GM19463 (cell line): ENCODE results near the gene TMEM9B.
A peak's percentile ranks its signal among the peaks of the same experiment; 100 is the strongest.
"Not testable (repeated sequence)": the region's sequence is repeated elsewhere in the genome, so short reads cannot be mapped to it uniquely, and the experiment has no call there.

ENCODE experiments used
- ATAC-seq: cut with Tn5 transposase; IDR thresholded peaks from one replicate; pipeline ENCODE4 v1.9.1; 2021; ENCODE audit warnings: mild to moderate bottlenecking, moderate library complexity; ENCODE audit not compliant: unreplicated experiment

The TMEM9B gene

DNA sequence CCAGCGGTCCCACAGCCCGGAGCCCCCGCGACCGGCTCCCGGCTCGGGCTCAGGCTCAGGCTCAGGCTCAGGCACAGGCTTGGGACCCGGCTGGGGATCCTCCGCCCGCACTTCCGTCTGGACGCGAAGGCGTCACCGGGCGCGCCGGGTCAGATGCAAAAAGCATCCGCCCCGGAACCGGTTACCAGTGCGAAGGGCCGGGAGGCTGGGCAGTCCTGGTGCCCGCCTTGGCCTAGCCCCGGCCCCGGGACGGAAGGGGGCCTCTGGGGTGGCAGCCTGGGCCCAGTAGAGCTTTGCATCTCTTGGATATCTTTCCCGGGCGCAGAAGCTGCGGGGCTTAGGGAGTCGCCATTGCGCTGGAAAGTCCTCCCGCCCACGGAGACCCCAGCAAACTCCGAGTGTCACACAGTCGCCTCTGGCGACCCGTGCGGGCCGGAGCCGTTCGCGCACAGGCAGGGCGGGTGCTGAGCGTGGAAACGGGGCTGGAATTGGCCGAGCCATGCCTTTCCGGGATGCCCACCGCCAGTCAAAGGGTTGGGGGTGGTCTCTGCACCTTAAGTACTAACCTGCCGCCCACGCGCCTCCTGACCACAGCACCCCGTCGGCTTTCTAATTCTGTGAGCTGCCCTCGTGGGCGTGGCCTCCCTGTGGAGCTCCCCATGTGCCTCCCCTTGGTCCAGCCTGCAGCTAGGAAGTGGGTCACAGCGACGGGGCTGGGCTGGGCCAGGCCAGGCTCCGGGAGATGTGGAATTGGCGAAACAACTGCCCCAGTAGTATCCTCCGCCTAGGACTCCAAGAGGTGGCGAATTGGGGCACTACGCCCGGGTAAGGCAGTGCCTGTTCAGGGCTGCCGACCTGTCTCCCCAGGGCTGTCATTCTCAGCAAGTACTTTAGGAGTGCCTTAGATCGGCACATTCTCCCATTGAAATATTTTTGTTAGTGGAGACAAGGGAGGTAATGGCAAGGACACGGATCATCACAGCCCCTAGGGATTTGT lies at the start of gene TMEM9B:
TSS of gene TMEM9B (minus strand) at position 119 of the 997 bp plus-strand sequence. CDS start 129 bp downstream, outside the sequence.
- peak; percentile 78 for ATAC-seq

- ATAC-seq = no peak
Observed at GRCh38 chr11:9013373-9013772, 49.1 kb upstream of the TMEM9B start.

GRCh38 chr11:9009538-9009937 lies 45.3 kb upstream of the TMEM9B start:
- not testable (repeated sequence) for ATAC-seq

GRCh38 chr11:9008661-9009060 lies 44.4 kb upstream of the TMEM9B start:
- no peak for ATAC-seq

GRCh38 chr11:9008011-9008550 lies 43.8 kb upstream of the TMEM9B start:
- ATAC-seq = no peak

GRCh38 chr11:9005087-9005486 lies 40.8 kb upstream of the TMEM9B start:
- no peak for ATAC-seq

DNA sequence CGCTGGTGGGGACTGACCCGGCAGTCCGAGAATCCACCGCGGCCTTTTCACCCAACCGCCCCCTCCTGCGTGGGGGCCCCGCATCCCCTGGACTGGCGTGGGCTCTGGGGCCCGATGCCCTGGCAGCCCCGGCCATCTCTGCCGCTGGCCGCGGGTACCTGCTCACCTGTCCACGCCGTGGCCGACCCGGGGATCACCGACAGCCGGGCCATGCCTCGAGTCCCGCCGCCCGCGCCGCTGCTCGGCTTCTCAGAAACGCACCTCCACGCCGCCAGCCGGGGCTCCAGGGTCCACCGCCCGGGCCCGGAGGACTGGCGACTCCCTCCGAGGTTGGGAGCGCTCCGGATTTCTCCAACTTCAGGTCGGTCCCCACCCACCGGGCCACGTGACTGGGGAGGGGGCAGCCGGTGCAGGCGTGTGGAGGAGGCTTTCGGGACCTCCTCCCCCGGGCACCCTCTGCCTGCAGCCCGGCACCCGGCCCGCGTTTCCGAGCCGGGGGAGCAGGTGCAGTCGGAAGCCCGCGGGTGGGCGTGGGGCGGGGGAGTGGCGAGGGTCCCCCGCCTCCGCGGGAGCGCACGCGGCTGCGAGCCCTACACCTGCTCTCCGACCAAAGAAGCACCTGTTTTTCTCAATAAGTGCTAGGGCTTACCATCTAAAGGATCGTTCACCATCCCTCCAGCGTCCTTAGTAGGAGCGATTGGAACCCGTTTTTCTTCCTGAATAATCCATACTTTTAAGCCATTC lies 40.1 kb upstream of the TMEM9B start:
- ATAC-seq = peak; percentile 17

- ATAC-seq = peak; percentile 71
Observed at GRCh38 chr11:9003573-9004182, 39.4 kb upstream of the TMEM9B start, which contains the start of gene NRIP3. Gene NRIP3 (minus strand): TSS chr11:9004001. CDS start chr11:9003935, 66 bp downstream.

DNA sequence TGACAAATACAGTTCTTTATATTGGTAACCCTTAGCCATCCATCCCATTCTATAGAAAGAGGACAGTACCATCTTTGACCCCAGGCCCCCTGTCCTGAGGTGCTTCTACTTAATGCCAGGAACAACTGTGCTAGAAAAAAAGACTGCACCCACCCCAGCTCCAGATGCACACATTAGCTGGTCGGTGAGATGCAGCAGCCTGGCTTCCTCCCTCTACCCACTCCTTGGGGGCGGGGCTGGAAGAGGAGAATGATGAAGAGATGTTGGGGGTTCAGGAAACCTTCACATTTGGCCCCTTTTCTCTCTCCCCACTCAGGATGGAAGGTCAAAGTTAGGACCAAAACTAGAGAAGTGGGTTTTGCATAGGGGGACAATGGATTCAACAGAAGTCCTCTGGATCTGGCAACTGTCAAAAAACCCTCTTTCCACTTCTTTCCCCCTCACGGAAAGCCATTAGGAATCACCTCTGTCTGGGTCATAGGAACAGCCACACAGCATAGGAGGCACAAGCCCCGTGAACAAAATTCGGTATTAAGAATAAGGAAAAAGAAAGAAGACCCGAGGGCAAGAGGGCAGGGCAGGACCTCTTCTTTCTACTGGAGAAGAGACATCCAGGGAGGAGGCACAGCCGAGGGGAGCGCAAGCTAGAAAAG lies 38.8 kb upstream of the TMEM9B start:
- no peak for ATAC-seq

DNA sequence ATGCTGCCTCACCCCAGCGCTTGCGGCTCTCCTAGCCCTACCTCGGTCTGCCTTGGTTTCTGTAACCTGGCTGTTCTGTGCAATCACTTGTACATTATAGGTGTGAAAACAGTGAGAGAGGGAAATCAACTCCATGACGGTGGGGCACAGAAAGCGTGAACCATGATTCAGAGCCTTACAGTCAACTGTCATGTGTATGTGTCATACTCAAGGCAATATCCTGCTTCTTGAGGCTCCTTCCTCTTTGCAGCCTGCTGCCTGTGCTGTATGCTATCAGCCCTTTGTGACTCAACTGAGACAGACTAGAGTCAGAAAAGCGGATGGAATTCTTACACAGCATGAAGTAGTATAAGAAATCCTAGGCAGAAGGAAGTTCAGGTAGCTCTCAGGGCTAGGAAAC lies 37.5 kb upstream of the TMEM9B start:
- ATAC-seq = no peak

GRCh38 chr11:8998017-8998416 lies 33.8 kb upstream of the TMEM9B start:
- no peak for ATAC-seq

DNA sequence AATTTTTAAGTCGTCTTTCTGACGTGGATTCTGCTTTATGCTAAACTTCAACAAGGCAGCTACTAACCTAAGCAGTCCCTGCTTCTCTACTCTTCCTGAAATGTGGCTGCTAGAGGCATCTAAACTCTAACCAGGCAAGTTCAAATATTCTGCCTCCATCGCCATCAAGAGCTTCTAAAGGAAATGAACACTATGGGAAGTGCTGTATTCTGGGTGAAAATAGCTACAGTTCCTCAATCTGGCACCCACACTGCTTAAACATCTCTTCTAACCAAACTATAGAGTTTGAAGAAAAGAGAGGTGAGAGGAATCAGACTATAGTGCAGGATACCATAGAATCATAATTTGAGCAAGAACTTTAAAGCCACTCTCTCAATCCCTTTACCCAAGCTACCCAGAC lies 33.2 kb upstream of the TMEM9B start:
- no peak for ATAC-seq

GRCh38 chr11:8989453-8989852 lies 25.2 kb upstream of the TMEM9B start:
- ATAC-seq = no peak

GRCh38 chr11:8988329-8989234 lies 24.3 kb upstream of the TMEM9B start:
- ATAC-seq = no peak

DNA sequence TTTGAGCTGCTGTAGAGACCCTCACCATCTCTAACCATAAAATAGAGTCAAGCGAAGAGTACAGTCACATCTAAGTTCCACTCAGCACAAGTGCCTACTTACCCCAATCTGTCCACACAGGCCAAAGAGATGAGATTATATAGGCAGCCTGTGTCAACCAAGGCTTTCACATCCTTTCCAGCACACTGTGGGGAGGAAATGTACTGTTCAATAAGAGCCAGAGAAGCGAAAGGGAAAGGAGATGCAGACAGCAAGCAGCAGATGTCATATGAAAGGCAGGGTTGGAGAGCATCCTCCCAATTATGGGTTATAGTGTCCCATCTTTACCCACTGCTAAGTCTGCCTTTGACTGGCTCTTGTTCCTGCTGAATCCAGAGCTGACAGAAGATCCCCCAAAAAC lies 23.2 kb upstream of the TMEM9B start:
- ATAC-seq = no peak

- not testable (repeated sequence) for ATAC-seq
Observed at GRCh38 chr11:8986772-8987171, 22.5 kb upstream of the TMEM9B start.

DNA sequence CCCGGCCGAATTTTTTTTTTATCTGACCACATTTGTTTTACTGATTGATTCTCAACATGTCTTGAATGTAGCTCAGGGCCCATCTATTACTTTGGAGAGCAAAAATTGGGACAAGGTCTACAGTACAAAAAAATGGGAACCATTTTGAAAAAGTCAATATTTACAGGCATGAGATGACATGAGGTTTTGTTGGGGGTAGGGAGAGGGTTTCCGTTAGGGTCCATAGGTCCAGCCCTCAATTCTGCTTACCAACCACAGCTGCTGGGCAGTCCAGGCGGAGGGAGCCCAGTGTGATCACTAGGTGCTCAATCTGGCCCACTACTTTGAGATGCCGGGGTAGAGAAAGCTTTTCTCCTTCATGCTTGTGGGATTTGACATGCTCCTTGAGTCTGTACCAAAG lies 21.2 kb upstream of the TMEM9B start:
- ATAC-seq = no peak

DNA sequence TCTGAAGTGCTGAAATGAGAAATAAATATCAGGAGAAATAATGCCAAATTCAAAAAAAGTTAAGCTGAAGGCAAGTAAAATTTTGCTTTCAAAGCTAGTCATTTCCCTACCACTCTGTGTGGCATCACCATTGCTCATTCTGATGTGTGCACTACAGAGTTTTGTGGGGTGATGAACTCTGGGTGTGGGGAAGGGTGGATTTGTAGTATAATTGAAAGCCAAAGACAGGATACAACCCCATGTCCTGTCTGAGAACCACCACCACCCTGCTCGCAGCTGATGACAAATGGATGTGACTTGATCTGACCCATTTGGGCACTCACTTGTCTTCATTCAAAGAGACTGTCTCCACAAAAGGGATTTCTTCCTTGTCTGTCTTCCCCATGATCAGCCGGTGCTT lies 19.3 kb upstream of the TMEM9B start:
- ATAC-seq = no peak

DNA sequence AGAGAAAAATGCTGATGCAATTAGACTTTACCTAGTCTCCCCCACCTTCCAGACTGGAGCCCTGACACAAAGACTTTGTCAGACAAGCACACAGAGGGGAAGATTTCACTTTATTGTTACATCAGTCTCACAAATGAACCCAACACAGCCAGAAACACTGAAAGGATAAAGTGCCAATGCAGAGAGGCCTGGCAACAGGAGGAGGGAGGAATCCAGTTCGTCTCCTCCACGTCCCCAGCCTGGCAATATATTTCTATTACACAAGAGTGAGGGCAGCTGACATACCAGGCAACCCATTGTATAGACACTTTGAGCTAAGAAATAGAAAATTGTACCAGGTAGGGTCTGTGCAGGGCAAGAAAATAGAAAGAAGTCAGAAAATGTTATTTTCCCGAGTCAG lies 16.2 kb upstream of the TMEM9B start:
- no peak for ATAC-seq
